ENCODE data around the gene CCDC91. TPM values are rescaled to one million over a fixed set of nuclear protein-coding genes. Genes with fewer than 3 reads are reported as not detected.

CCDC91 gene
- total RNA-seq, 6 donors from 2014 or later = 27.7 to 77.5 (median 30.2) TPM

DNA sequence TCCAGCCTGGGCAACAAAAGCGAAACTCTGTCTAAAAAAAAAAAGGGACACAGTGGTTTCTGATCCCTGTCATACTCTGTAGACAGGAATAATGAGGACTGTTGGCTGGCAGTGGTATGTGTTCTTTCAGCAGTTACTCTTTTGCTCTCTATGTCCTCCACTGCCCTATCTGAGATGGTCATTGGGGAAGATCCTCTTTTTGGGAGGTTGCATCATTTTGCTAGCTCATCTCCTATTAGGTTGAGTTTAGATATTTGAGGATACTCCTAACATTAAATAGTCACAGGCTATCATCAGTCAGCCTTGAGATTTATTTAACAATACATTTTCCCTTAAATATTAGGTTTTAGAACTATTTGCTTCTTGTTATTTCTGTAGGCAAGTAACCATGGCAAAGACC, 5.9 kb upstream of the CCDC91 start:
- Histone ChIP-seq H3K4me3 (no peak overlapping the region), H3K27ac (no peak overlapping the region), H3K36me3 (no peaks in the 10 kb centered on the region), H3K27me3 (no peaks in the 10 kb centered on the region), H3K9me3 (no peaks in the 10 kb centered on the region), H3K4me1 (no peaks in the 10 kb centered on the region)
- TF ChIP-seq POLR2AphosphoS5 (IDR thresholded peaks at IDR 0.05) (no peak), POLR2A (IDR thresholded peaks at IDR 0.05) (no peak), EP300 (IDR thresholded peaks at IDR 0.05) (no peak)
- TF ChIP-seq, protein P1, sequence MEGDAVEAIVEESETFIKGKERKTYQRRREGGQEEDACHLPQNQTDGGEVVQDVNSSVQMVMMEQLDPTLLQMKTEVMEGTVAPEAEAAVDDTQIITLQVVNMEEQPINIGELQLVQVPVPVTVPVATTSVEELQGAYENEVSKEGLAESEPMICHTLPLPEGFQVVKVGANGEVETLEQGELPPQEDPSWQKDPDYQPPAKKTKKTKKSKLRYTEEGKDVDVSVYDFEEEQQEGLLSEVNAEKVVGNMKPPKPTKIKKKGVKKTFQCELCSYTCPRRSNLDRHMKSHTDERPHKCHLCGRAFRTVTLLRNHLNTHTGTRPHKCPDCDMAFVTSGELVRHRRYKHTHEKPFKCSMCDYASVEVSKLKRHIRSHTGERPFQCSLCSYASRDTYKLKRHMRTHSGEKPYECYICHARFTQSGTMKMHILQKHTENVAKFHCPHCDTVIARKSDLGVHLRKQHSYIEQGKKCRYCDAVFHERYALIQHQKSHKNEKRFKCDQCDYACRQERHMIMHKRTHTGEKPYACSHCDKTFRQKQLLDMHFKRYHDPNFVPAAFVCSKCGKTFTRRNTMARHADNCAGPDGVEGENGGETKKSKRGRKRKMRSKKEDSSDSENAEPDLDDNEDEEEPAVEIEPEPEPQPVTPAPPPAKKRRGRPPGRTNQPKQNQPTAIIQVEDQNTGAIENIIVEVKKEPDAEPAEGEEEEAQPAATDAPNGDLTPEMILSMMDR (IDR thresholded peaks at IDR 0.05) = no peak
- ATAC-seq (ENCODE audit: low FRiP score in 2 of 2) (no peak), DNase-seq (no peak)
- WGBS, 2 donors = 91 to 100% methylated on average over 1 of the region's 1 CpG

DNA sequence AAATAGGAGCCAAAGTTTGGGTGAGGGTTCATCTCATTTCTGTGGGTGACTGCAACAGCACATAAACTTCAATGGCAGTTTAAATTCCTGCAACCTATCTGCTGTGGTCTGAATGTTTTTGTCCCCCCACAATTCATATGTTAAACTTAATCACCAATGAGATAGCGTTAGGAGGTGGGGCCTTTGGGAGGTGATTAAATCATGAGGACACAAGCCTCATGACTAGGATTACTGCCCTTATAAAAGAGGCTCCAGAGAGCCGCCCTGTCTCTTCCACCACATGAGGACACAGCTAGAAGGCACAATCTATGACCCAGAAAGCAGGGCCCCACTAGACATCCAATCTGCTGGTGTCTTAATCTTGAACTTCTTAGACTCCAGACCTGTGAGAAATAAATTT, 3.8 kb upstream of the CCDC91 start:
- H3K4me1 ChIP-seq = peaks cover 2 to 11% (median 5%) of the 10 kb centered on the region in 4 donors
- no peak overlapping the region for H3K4me3 ChIP-seq
- no peak overlapping the region for H3K27ac ChIP-seq
- ATAC-seq (ENCODE audit: low FRiP score in 2 of 2) = no peak
- 92 to 97% methylated on average over 2 of the region's 2 CpGs for WGBS, 2 donors
- no peaks in the 10 kb centered on the region for H3K27me3 ChIP-seq
- H3K9me3 ChIP-seq = no peaks in the 10 kb centered on the region
- H3K36me3 ChIP-seq = no peaks in the 10 kb centered on the region
- no peak for DNase-seq
- no peak for TF ChIP-seq EP300 (IDR thresholded peaks at IDR 0.05)
- TF ChIP-seq, protein P1 (IDR thresholded peaks at IDR 0.05) = no peak
- no peak for TF ChIP-seq POLR2A (IDR thresholded peaks at IDR 0.05)
- TF ChIP-seq POLR2AphosphoS5 (IDR thresholded peaks at IDR 0.05) = no peak

DNA sequence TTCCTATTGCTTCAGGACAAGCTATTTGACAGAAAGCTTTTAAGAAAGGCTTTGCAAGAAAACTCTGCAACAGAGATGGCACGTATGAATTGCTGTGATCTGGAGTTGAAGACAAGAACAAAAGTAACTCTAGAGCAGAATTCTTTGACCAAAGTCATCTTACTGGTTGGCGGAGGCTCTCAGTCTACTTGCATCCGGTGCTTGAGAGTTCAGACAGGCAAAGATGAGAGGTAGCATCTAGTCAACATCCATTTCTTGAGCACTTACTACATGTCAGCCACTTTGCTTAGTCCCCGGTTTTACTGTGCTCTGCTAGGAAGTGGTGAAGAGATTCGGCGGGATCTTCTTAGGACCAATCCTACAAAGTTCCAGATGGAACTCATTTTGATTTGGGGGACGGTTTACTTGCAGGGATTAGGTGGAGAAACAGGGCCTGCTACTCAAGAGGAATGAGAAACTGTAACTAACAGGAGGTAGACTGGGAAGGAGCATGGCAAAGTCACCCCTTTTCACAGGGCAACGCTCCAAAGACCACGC, 404 bp upstream of the CCDC91 start:
- no peaks in the 10 kb centered on the region for H3K27me3 ChIP-seq

DNA sequence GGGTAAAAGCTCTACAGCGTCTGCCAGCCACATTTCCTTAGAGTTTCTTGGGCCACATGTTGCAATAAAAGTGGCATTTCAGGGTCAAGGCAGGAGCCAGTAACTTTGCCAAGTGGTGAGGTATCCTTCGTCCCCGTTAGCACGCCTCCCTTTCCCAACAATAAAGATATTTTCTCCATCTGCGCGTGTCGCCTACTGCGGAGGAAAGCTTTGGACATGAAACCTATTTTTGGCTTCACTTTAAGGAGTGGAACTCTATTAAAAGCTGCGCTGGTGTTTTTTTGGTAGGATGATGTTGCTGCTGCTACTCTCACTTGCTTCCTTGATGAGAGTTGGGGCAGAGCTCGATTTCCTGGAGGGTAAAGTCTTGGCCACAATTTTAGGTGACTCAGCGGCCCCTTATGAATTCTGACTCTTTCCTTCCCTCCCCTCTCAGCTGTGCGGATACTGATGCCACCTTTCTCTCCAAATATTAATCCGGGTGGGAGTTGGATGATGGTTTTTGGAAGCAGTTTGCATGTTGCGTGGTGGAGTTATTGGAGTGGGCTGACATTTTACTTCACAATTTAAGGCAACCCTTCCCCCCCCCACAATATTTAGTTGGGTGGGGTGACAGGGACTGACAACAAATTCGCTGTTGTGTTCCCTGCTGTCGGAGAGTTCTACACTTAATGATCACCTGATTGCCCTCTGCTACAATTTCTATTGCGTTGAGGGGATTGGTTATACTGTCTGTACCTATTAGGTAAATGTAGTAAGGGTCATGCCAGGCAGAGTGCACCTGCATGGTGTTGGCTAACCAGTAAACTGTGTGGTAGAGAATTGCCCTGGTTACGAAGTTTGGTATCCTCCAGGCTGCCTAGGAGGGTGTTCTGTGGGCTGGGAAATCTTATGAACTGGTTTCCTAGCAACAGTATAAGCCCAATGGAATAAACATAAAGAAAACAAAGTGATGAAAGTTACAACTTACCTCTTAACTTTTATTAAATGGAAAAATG, 1.1 kb downstream of the CCDC91 start:
- H3K9me3 ChIP-seq = peaks cover 0 to 4% (median 0%) of the 10 kb centered on the region in 4 donors
- DNase-seq (no peak), ATAC-seq (ENCODE audit: low FRiP score in 2 of 2) (peak; percentile 52 to 77)
- peak overlapping the region; percentile 95 to 99 (median 98) for H3K27ac ChIP-seq
- no peaks in the 10 kb centered on the region for H3K36me3 ChIP-seq
- peak overlapping the region; percentile 75 to 93 (median 86) for H3K4me3 ChIP-seq
- 24 to 26% methylated on average over 18 of the region's 18 CpGs for WGBS, 2 donors
- no peaks in the 10 kb centered on the region for H3K27me3 ChIP-seq
- TF ChIP-seq, protein P1 (IDR thresholded peaks at IDR 0.05) = peak in 1 of 6 experiments; percentile 3
- no peak for TF ChIP-seq POLR2AphosphoS5 (IDR thresholded peaks at IDR 0.05)
- H3K4me1 ChIP-seq = peaks cover 7 to 17% (median 8%) of the 10 kb centered on the region in 4 donors

More for the DNA sequence above, 404 bp upstream of the CCDC91 start:
- H3K4me3 ChIP-seq = peak overlapping the region; percentile 75 to 93 (median 86)
- ATAC-seq (ENCODE audit: low FRiP score in 2 of 2) (no peak), DNase-seq (no peak)
- peaks cover 7 to 17% (median 8%) of the 10 kb centered on the region in 4 donors for H3K4me1 ChIP-seq
- 60 to 76% methylated on average over 7 to 9 of the region's 9 CpGs for WGBS, 2 donors
- peaks cover 0 to 4% (median 0%) of the 10 kb centered on the region in 4 donors for H3K9me3 ChIP-seq
- TF ChIP-seq, protein P1 (IDR thresholded peaks at IDR 0.05) = no peak
- TF ChIP-seq POLR2A (IDR thresholded peaks at IDR 0.05) = no peak
- TF ChIP-seq POLR2AphosphoS5 (IDR thresholded peaks at IDR 0.05) = no peak
- TF ChIP-seq EP300 (IDR thresholded peaks at IDR 0.05) = no peak
- H3K36me3 ChIP-seq = no peaks in the 10 kb centered on the region
- peak overlapping the region; percentile 95 to 99 (median 98) for H3K27ac ChIP-seq
